Measurements from ENCODE around the gene SPATA6L. TPM values are rescaled to one million over a fixed set of nuclear protein-coding genes. Genes with fewer than 3 reads are reported as not detected.

SPATA6L gene
- total RNA-seq, 1 donor from 2014 or later = 2.6 TPM

DNA sequence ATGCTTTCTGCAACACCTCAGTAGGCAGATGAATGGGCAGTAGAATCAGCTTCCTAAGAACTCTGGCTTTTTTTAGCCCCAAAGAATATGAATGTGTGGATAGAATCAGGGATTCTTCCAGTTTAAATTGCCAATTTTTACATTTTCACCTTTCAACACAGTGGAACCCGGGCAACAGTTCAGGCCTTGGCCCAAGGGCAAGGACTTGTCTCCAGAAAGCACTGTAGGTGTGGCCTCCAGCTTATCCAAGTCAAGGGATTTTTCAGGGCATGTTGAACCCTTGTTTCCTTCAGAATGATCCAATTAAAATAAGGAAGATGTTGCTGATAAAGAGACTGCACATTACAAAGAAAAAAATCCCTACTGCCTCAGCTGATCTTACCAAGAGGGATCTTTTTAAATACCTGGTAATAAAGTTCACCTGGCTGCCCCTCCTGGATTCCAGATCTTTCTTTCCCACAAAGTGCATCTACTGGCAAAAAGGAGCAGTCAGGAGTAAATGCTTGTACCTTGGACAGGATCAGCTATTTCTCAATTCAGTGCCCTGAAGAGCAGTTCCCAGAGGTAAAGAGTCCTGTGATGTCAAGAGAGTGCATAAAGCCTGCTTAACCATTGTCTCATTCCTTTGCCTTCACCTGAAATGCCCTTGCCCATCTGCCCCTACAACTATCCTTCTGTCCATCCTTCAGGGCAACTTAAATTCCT, 84.3 kb downstream of the SPATA6L start:
- Histone ChIP-seq H3K36me3 (ENCODE audit: control insufficient read depth, insufficient read depth, low read length) (no peaks in the 10 kb centered on the region), H3K27me3 (ENCODE audit: control insufficient read depth, insufficient read depth, low read length) (no peaks in the 10 kb centered on the region), H3K4me3 (ENCODE audit: low read depth, low read length) (no peak overlapping the region)
- no peak for FAIRE-seq
- no peak for DNase-seq (ENCODE audit: low read depth)
- TF ChIP-seq, protein P1, sequence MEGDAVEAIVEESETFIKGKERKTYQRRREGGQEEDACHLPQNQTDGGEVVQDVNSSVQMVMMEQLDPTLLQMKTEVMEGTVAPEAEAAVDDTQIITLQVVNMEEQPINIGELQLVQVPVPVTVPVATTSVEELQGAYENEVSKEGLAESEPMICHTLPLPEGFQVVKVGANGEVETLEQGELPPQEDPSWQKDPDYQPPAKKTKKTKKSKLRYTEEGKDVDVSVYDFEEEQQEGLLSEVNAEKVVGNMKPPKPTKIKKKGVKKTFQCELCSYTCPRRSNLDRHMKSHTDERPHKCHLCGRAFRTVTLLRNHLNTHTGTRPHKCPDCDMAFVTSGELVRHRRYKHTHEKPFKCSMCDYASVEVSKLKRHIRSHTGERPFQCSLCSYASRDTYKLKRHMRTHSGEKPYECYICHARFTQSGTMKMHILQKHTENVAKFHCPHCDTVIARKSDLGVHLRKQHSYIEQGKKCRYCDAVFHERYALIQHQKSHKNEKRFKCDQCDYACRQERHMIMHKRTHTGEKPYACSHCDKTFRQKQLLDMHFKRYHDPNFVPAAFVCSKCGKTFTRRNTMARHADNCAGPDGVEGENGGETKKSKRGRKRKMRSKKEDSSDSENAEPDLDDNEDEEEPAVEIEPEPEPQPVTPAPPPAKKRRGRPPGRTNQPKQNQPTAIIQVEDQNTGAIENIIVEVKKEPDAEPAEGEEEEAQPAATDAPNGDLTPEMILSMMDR (IDR thresholded peaks at IDR 0.05; ENCODE audit: insufficient read depth, low read length, severe bottlenecking) = no peak

DNA sequence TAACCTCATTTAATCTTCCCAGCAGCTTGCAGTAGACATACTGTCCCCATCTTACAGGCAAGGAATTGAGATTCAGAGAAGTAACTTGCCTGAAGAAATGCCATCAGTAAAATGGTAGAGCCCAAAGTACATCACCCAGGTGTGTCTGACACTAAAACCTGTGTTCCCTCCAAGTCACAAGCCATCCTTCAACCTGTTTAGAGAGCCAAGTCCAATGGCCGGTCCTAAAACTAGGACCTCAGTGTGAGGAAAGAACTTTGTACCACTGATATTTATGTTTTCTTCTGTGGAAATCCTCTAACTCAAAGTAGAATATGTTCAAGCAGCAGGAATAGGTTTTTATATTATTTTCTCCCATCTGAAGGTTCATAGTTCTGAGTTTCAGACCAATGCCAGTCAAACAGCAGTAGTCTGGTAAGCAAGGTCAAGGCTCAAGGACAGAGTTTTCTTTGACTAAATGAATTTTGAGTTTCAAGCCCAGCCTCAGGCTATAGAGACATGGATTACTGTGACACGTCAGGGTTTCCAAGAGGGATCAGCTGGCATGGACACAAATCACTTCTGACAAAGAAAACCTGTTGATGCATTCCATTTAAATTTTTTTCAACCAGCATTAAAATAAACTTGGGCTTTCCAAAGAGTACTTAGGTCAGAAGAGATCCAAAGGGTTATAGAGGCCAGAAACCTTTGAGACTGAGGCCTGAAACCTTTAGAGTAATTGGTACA, 85.1 kb downstream of the SPATA6L start:
- no peak overlapping the region for H3K4me3 ChIP-seq (ENCODE audit: low read depth, low read length)
- TF ChIP-seq, protein P1 (IDR thresholded peaks at IDR 0.05; ENCODE audit: insufficient read depth, low read length, severe bottlenecking) = no peak
- no peaks in the 10 kb centered on the region for H3K27me3 ChIP-seq (ENCODE audit: control insufficient read depth, insufficient read depth, low read length)
- no peak for DNase-seq (ENCODE audit: low read depth)
- H3K36me3 ChIP-seq (ENCODE audit: control insufficient read depth, insufficient read depth, low read length) = no peaks in the 10 kb centered on the region
- FAIRE-seq = no peak

DNA sequence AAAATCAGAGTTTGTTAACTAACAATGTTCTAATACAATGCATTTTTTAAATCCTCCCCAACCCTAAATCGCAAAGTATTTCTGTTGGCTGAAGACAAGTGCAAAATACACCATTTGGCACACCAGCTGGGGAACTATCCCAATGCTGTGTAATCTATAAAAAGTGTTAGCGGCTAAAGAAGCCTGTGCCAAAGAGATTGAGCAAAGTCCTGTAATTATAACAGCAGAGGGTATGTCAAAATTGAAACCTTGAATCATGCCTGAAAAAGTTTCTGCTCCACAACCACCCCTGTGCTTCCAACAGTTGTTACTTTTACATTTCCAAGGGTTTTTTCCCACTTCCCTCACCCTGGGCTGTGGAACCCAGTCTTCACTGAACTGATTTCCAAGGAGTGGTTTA, 87.3 kb downstream of the SPATA6L start:
- Histone ChIP-seq H3K36me3 (ENCODE audit: control insufficient read depth, insufficient read depth, low read length) (no peaks in the 10 kb centered on the region), H3K4me3 (ENCODE audit: low read depth, low read length) (no peak overlapping the region), H3K27me3 (ENCODE audit: control insufficient read depth, insufficient read depth, low read length) (no peaks in the 10 kb centered on the region)
- FAIRE-seq = no peak
- TF ChIP-seq, protein P1 (IDR thresholded peaks at IDR 0.05; ENCODE audit: insufficient read depth, low read length, severe bottlenecking) = no peak
- no peak for DNase-seq (ENCODE audit: low read depth)

DNA sequence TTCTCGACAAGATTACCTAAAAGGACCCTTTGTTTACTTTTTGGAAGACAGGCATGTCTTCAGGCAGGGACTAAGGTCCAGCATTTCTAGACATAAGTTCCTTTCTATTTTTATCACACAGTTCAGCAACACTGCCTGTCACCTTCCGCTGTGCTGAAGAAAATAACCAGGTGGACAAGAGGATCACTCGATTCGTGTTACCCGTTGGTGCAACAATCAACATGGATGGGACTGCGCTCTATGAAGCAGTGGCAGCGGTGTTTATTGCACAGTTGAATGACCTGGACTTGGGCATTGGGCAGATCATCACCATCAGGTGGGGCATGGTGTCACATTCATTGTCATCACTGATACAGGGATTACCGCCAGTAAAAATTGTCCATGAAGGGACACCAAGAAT, 89.8 kb downstream of the SPATA6L start:
- FAIRE-seq (no peak), DNase-seq (ENCODE audit: low read depth) (no peak)
- no peaks in the 10 kb centered on the region for H3K27me3 ChIP-seq (ENCODE audit: control insufficient read depth, insufficient read depth, low read length)
- H3K4me3 ChIP-seq (ENCODE audit: low read depth, low read length) = no peak overlapping the region
- H3K36me3 ChIP-seq (ENCODE audit: control insufficient read depth, insufficient read depth, low read length) = no peaks in the 10 kb centered on the region
- TF ChIP-seq, protein P1 (IDR thresholded peaks at IDR 0.05; ENCODE audit: insufficient read depth, low read length, severe bottlenecking) = no peak

DNA sequence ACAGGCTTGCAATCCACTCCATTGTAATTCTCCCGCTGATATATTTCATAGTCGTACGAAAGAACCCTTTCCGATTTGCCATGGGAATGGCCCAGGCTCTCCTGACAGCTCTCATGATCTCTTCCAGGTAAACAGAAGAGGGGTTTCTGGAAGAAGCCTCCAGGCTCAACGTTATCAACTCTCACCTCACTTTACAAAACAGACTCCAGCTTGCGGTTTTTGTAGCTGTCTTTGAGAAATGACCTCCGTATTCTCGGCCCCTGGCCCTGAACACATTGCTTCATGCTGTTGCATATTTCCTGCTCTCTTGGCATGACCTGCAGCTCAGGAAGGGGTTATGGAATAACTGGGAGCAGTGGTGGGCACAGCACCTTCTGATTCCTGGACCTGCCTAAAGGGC, 90.3 kb downstream of the SPATA6L start:
- FAIRE-seq (no peak), DNase-seq (ENCODE audit: low read depth) (no peak)
- Histone ChIP-seq H3K4me3 (ENCODE audit: low read depth, low read length) (no peak overlapping the region), H3K36me3 (ENCODE audit: control insufficient read depth, insufficient read depth, low read length) (no peaks in the 10 kb centered on the region), H3K27me3 (ENCODE audit: control insufficient read depth, insufficient read depth, low read length) (no peaks in the 10 kb centered on the region)
- TF ChIP-seq, protein P1 (IDR thresholded peaks at IDR 0.05; ENCODE audit: insufficient read depth, low read length, severe bottlenecking) = no peak

Data from bronchial epithelial cell (primary cell).